ENCODE results near the gene NTM. TPM values are rescaled to one million over a fixed set of nuclear protein-coding genes. Genes with fewer than 3 reads are reported as not detected.

NTM gene
- total and polyA plus RNA-seq, 2 of the 8 experiments (the other 6 are each of a cell fraction or from before 2014, with no cell fraction given): 13.4 to 20.0 TPM

- CTCF ChIA-PET (ENCODE audit: partially characterized antibody): interaction anchor here (0.9 kb wide), 1 partner anchor 63 kb away, joined by 3 read pairs; no protein-coding TSS in a partner anchor
- 94% methylated on average over 3 of the region's 3 CpGs; no CpG with 5 or more reads in 1 of the 2 experiments for WGBS, 2 experiments (ENCODE audit: extremely low coverage in 1 of 2, insufficient coverage in 1 of 2, insufficient read length in 1 of 2, insufficient replicate concordance in 2 of 2, low coverage in 1 of 2, low lambda C conversion rate in 2 of 2, missing lambda C conversion rate in 1 of 2)
- FAIRE-seq: no peak
Measured at GRCh38 chr11:131824771-131825170, 454.4 kb downstream of the NTM start.

More at GRCh38 chr11:131824771-131825170, 454.4 kb downstream of the NTM start:
- no peak overlapping the region for H4K91ac ChIP-seq (replicated peaks; ENCODE audit: insufficient read length, low read length)
- no peak overlapping the region for H3K9ac ChIP-seq (replicated peaks in 1 of 4; ENCODE audit: extremely low read depth in 1 of 4, low read depth in 3 of 4, low read length in 3 of 4)
- no peaks in the 10 kb centered on the region for H3K27me3 ChIP-seq (replicated peaks in 1 of 4; ENCODE audit: control insufficient read depth in 3 of 4, extremely low read depth in 1 of 4, insufficient read depth in 3 of 4, low read length in 3 of 4)
- H4K20me1 ChIP-seq (replicated peaks in 1 of 2; ENCODE audit: control insufficient read depth in 1 of 2, insufficient read depth in 2 of 2, low read length in 2 of 2): peaks cover 0 to 3% of the 10 kb centered on the region in 2 experiments
- no peak overlapping the region for H2BK120ac ChIP-seq (replicated peaks; ENCODE audit: low read depth, low read length)
- 0 out of 4 replicates have a peak, but pooled peaks cover 0 to 3% of the 10 kb centered on the region in 2 experiments for H3K79me2 ChIP-seq (ENCODE audit: control insufficient read depth in 1 of 2, insufficient read depth in 2 of 2, low read length in 2 of 2)
- H3K14ac ChIP-seq (ENCODE audit: insufficient read length): no peak overlapping the region
- H2BK20ac ChIP-seq (ENCODE audit: low read length): no peak overlapping the region
- H3K9me3 ChIP-seq (ENCODE audit: insufficient read depth in 2 of 2, low read depth in 1 of 2, low read length in 1 of 2): no peaks in the 10 kb centered on the region
- H3K4me3 ChIP-seq (ENCODE audit: extremely low read depth in 1 of 4, insufficient read depth in 2 of 4, low read depth in 3 of 4, low read length in 4 of 4): no peak overlapping the region
- POLR2A ChIA-PET (ENCODE audit: partially characterized antibody): no interaction called here
- H3K4me2 ChIP-seq (ENCODE audit: insufficient read depth in 1 of 2, low read depth in 2 of 2, low read length in 2 of 2): no peak overlapping the region
- H2AK5ac ChIP-seq (ENCODE audit: low read depth, low read length): no peak overlapping the region
- H4K5ac ChIP-seq (ENCODE audit: insufficient read length, low read depth, low read length): no peak overlapping the region
- H3K4me1 ChIP-seq (replicated peaks in 1 of 4; ENCODE audit: control insufficient read depth in 3 of 4, insufficient read depth in 4 of 4, low read length in 3 of 4): peaks cover 0 to 6% (median 2%) of the 10 kb centered on the region in 4 experiments; a peak in 3 of 7 replicates
- no peak overlapping the region for H2AFZ ChIP-seq (ENCODE audit: low read length)
- peaks cover 5% of the 10 kb centered on the region; the same call in 1 of the 2 replicates for H3K23me2 ChIP-seq (ENCODE audit: low read depth, low read length)
- H3K36me3 ChIP-seq (ENCODE audit: control insufficient read depth in 2 of 4, insufficient read depth in 4 of 4, low read length in 3 of 4): no peaks in the 10 kb centered on the region
- no peak overlapping the region for H3K18ac ChIP-seq (ENCODE audit: extremely low read depth, low read length)
- no peak overlapping the region for H2BK12ac ChIP-seq (ENCODE audit: low read depth, low read length)
- no peak overlapping the region for H3K27ac ChIP-seq (ENCODE audit: low read depth, low read length)
- no peak for TF ChIP-seq POLR2A (IDR thresholded peaks at IDR 0.05; ENCODE audit: control extremely low read depth in 1 of 2, low read depth in 2 of 2, low read length in 2 of 2)
- no peak for TF ChIP-seq KDM1A (IDR thresholded peaks at IDR 0.05; ENCODE audit: borderline replicate concordance, low read length)
- TF ChIP-seq CREB1 (IDR thresholded peaks at IDR 0.05): no peak
- TF ChIP-seq JUN (IDR thresholded peaks at IDR 0.05; ENCODE audit: low read depth, low read length): no peak
- no peak for TF ChIP-seq SIN3A (conservative IDR thresholded peaks at IDR 0.05 in 1 of 2, IDR thresholded peaks at IDR 0.05 in 1 of 2; ENCODE audit: low read depth in 1 of 2, low read length in 2 of 2)
- TF ChIP-seq POLR2AphosphoS5 (IDR thresholded peaks at IDR 0.05; ENCODE audit: low read depth, low read length): no peak
- TF ChIP-seq ZNF274 (IDR thresholded peaks at IDR 0.05; ENCODE audit: borderline replicate concordance, extremely low read depth, low read length): no peak
- TF ChIP-seq TAF1 (IDR thresholded peaks at IDR 0.05; ENCODE audit: low read depth, low read length): no peak
- no peak for TF ChIP-seq SP2 (IDR thresholded peaks at IDR 0.05; ENCODE audit: low read length)
- H2BK15ac ChIP-seq (ENCODE audit: low read length): no peak overlapping the region
- H2BK5ac ChIP-seq (ENCODE audit: low read depth, low read length): no peak overlapping the region
- H3K4ac ChIP-seq (replicated peaks; ENCODE audit: insufficient read length, low read depth, low read length): no peak overlapping the region
- no peak overlapping the region for H3K23ac ChIP-seq (ENCODE audit: insufficient read length)
- no peak for DNase-seq (ENCODE audit: low read depth in 1 of 2, low spot score in 2 of 2)
- no peaks in the 10 kb centered on the region for H3K79me1 ChIP-seq (ENCODE audit: low read depth, low read length)
- no peak overlapping the region for H3K56ac ChIP-seq (replicated peaks; ENCODE audit: insufficient read length, low read depth, low read length)
- H4K8ac ChIP-seq (ENCODE audit: extremely low read depth, insufficient read depth, low read length): no peak overlapping the region
